GM19240 (cell line): ENCODE results near the gene MYL3.
A peak's percentile ranks its signal among the peaks of the same experiment; 100 is the strongest.
"Not testable (repeated sequence)": the region's sequence is repeated elsewhere in the genome, so short reads cannot be mapped to it uniquely, and the experiment has no call there.

ENCODE experiments used
- DNase-seq: peaks from one replicate; pipeline ENCODE4 v3.0.0; 2011; ENCODE audit warnings: low spot score; ENCODE audit not compliant: insufficient read length

The MYL3 gene

DNA sequence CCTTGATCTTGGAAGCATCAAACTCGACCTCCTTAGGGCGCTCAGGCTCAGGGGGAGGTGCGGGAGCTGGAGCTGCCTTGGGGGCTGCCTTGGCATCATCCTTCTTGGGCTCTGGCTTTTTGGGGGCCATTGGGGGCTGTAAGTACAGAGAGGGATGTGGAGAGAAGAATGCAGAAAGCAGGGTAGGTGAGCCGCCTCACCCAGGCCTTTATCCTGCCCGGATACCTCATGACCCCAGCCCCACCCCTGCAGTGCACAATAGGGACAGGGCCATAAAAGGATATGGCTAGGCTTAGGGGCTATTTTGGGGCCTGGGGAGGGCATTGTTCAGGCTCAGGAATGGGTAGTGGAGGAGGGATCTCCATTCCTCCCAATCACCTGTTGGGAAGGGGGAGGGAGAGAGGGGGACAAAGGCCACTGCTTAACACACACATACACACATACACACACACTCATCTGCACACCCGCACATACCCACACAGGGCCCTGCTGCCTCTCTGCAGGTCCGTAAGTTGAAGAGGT, at the start of gene MYL3:
MYL3 (minus strand) TSS at position 184 of the 522 bp plus-strand sequence; CDS start at position 130, 54 bp downstream.
- no peak for DNase-seq

GRCh38 chr3:46912986-46913385, 49.7 kb upstream of the MYL3 start:
- DNase-seq = no peak

- not testable (repeated sequence) for DNase-seq
These were observed 47.7 kb upstream of the MYL3 start for GRCh38 chr3:46910914-46911313.

GRCh38 chr3:46910166-46910760, 47.0 kb upstream of the MYL3 start:
- DNase-seq = no peak

DNA sequence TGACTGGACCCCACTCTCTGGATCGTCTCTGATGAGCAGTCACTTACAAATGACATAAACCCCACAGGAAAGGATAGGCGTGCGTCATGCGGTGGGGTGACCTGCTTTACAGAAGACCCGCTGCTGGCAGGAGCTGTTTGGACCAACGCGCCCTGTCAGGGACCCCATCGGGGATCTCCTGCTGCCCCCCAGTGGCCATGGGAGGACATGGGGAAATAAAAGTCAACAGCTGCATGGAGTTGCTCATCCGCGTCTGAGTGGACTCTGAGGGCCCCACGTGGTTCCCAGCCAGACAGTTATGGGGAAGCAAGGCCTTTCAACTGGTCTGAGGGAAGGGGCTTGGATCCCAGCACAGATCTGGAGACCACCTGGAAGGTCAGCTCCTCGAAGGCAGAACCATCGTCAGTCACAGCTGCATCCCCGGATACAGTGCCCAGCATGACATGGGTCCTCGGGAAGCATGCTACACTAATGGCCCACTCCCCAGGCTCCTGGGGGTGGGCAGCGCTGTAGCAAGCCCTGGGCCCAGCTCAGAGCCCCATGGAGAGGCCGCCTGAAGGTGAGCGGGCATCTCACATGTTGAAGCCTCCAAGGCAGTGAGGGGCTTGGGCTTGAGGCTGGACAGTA, 46.4 kb upstream of the MYL3 start:
- DNase-seq = peak; percentile 89

DNA sequence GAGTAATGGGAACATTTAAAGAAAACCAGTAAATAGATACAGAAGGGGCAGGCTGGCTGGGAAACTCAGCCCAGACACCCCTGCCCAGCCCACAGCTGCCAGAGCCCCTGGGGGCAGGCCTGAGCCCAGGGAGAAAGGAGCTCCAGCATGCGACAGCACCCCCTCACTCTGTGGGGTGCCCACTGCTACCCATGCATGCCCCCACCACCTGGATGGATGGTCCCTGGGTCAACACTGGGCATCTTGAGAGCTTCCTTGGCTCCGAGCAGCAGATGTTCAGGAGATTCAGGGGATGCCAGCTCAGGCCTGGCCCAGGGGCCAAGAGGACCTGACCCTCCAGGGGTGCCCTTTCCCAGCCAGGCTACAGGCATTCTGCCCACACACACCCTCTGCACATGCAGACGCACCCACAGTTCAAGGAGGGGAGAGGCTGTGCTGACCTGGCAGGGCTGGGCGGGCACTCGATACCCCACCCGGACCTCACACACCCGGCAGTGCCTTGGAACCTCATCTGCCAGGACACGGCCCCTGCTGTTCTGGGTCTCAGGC, 45.8 kb upstream of the MYL3 start:
- no peak for DNase-seq

- DNase-seq = no peak
These were observed 45.2 kb upstream of the MYL3 start for GRCh38 chr3:46908294-46908985.

DNA sequence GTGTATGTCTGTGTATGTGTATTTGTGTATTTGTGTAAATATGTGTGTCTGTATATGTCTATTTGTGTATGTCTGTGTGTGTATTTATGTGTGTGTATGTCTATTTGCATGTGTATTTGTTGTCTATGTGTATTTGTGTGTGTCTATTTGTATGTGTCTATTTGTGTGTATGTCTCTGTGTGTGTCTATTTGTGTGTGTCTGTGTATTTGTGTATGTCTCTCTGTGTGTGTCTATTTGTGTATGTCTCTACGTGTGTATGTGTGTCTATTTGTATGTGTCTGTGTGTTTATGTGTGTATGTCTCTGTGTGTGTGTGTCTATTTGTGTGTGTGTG, 44.7 kb upstream of the MYL3 start:
- no peak for DNase-seq

- no peak for DNase-seq
These were observed 44.0 kb upstream of the MYL3 start for GRCh38 chr3:46907271-46907670.

DNA sequence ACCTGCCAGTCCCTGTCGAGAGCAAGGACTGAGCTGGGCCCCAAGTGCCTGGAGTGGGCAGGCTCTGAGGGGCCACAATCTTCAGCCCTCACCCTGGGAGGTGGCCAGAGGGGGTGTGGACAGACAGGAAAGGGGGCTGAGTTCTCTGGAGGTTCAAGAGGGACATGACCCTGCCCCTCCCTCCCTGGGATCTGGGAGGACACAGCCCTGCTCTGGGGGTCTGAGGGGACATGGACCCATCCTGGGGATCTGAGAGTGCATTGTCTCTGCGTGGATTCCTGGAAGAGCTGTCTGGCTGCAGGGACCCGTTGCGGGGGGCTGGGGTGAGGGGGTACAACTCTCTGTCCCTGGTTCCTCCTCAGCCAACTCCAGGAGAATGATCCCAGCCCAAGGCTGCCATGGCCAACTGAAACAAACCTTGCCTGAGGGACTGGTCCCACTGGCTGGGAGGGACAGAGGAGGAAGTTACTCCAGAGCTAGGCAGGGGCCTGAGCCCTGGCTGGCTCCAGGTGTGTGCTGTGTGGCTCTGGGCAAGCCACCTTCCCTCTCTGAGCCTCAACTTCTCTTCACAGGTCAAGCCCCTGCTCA, 43.3 kb upstream of the MYL3 start:
- no peak for DNase-seq

- no peak for DNase-seq
These were observed 42.6 kb upstream of the MYL3 start for GRCh38 chr3:46905661-46906451.

- no peak for DNase-seq
These were observed 41.9 kb upstream of the MYL3 start for GRCh38 chr3:46905213-46905560.

- DNase-seq = no peak
These were observed 41.3 kb upstream of the MYL3 start for GRCh38 chr3:46904303-46905212.

- no peak for DNase-seq
These were observed 40.4 kb upstream of the MYL3 start for GRCh38 chr3:46903341-46904302.

- DNase-seq = no peak
These were observed 39.0 kb upstream of the MYL3 start for GRCh38 chr3:46902188-46902631.

- no peak for DNase-seq
These were observed 38.4 kb upstream of the MYL3 start for GRCh38 chr3:46901591-46902187.

- DNase-seq = no peak
These were observed 37.8 kb upstream of the MYL3 start for GRCh38 chr3:46901061-46901460.

GRCh38 chr3:46900356-46900755, 37.1 kb upstream of the MYL3 start:
- no peak for DNase-seq

GRCh38 chr3:46900007-46900292, 36.7 kb upstream of the MYL3 start:
- DNase-seq = no peak
